ENCODE data around the gene BACH1.

The BACH1 gene

GRCh38 chr21:29320031-29320430, 21.3 kb downstream of the BACH1 start:
- H3K9me3 ChIP-seq (ENCODE audit: control insufficient read depth, low read depth, low read length): no peaks in the 10 kb centered on the region

GRCh38 chr21:29321217-29321616, 22.5 kb downstream of the BACH1 start:
- Histone ChIP-seq H3K27ac (ENCODE audit: low read length) (no peak overlapping the region), H3K4me3 (ENCODE audit: low read length) (no peak overlapping the region), H3K9ac (ENCODE audit: low read length) (no peak overlapping the region), H3K9me3 (ENCODE audit: control insufficient read depth, low read depth, low read length) (no peaks in the 10 kb centered on the region), H3K27me3 (ENCODE audit: control insufficient read depth, insufficient read depth, low read length) (no peaks in the 10 kb centered on the region), H3K36me3 (ENCODE audit: control insufficient read depth, low read depth, low read length) (peaks cover under 1% of the 10 kb centered on the region), H3K4me1 (ENCODE audit: control insufficient read depth, low read depth, low read length) (no peaks in the 10 kb centered on the region)

More at GRCh38 chr21:29320031-29320430, 21.3 kb downstream of the BACH1 start:
- H3K4me3 ChIP-seq (ENCODE audit: low read length): no peak overlapping the region
- no peaks in the 10 kb centered on the region for H3K27me3 ChIP-seq (ENCODE audit: control insufficient read depth, insufficient read depth, low read length)
- no peaks in the 10 kb centered on the region for H3K4me1 ChIP-seq (ENCODE audit: control insufficient read depth, low read depth, low read length)
- no peak overlapping the region for H3K9ac ChIP-seq (ENCODE audit: low read length)
- no peak overlapping the region for H3K27ac ChIP-seq (ENCODE audit: low read length)
- no peaks in the 10 kb centered on the region for H3K36me3 ChIP-seq (ENCODE audit: control insufficient read depth, low read depth, low read length)

GRCh38 chr21:29321932-29322928, 23.5 kb downstream of the BACH1 start:
- Histone ChIP-seq H3K27ac (ENCODE audit: low read length) (no peak overlapping the region), H3K36me3 (ENCODE audit: control insufficient read depth, low read depth, low read length) (peaks cover 11% of the 10 kb centered on the region), H3K4me1 (ENCODE audit: control insufficient read depth, low read depth, low read length) (no peaks in the 10 kb centered on the region), H3K9ac (ENCODE audit: low read length) (no peak overlapping the region), H3K27me3 (ENCODE audit: control insufficient read depth, insufficient read depth, low read length) (no peaks in the 10 kb centered on the region), H3K9me3 (ENCODE audit: control insufficient read depth, low read depth, low read length) (no peaks in the 10 kb centered on the region), H3K4me3 (ENCODE audit: low read length) (no peak overlapping the region)

- Histone ChIP-seq H3K4me1 (ENCODE audit: control insufficient read depth, low read depth, low read length) (no peaks in the 10 kb centered on the region), H3K36me3 (ENCODE audit: control insufficient read depth, low read depth, low read length) (peaks cover 12% of the 10 kb centered on the region), H3K27ac (ENCODE audit: low read length) (no peak overlapping the region), H3K9ac (ENCODE audit: low read length) (no peak overlapping the region), H3K27me3 (ENCODE audit: control insufficient read depth, insufficient read depth, low read length) (no peaks in the 10 kb centered on the region), H3K4me3 (ENCODE audit: low read length) (no peak overlapping the region), H3K9me3 (ENCODE audit: control insufficient read depth, low read depth, low read length) (no peaks in the 10 kb centered on the region)
Measured at GRCh38 chr21:29323189-29323588, 24.5 kb downstream of the BACH1 start.

GRCh38 chr21:29326914-29327554, 28.3 kb downstream of the BACH1 start:
- Histone ChIP-seq H3K9ac (ENCODE audit: low read length) (no peak overlapping the region), H3K27ac (ENCODE audit: low read length) (no peak overlapping the region), H3K36me3 (ENCODE audit: control insufficient read depth, low read depth, low read length) (peaks cover 22% of the 10 kb centered on the region), H3K4me1 (ENCODE audit: control insufficient read depth, low read depth, low read length) (no peaks in the 10 kb centered on the region), H3K4me3 (ENCODE audit: low read length) (no peak overlapping the region), H3K27me3 (ENCODE audit: control insufficient read depth, insufficient read depth, low read length) (no peaks in the 10 kb centered on the region), H3K9me3 (ENCODE audit: control insufficient read depth, low read depth, low read length) (no peaks in the 10 kb centered on the region)

GRCh38 chr21:29329406-29329805, 30.7 kb downstream of the BACH1 start:
- Histone ChIP-seq H3K9ac (ENCODE audit: low read length) (no peak overlapping the region), H3K4me3 (ENCODE audit: low read length) (no peak overlapping the region), H3K27me3 (ENCODE audit: control insufficient read depth, insufficient read depth, low read length) (no peaks in the 10 kb centered on the region), H3K4me1 (ENCODE audit: control insufficient read depth, low read depth, low read length) (no peaks in the 10 kb centered on the region), H3K36me3 (ENCODE audit: control insufficient read depth, low read depth, low read length) (peaks cover 28% of the 10 kb centered on the region), H3K9me3 (ENCODE audit: control insufficient read depth, low read depth, low read length) (no peaks in the 10 kb centered on the region), H3K27ac (ENCODE audit: low read length) (no peak overlapping the region)

- H3K4me1 ChIP-seq (ENCODE audit: control insufficient read depth, low read depth, low read length): no peaks in the 10 kb centered on the region
- H3K27me3 ChIP-seq (ENCODE audit: control insufficient read depth, insufficient read depth, low read length): no peaks in the 10 kb centered on the region
- H3K36me3 ChIP-seq (ENCODE audit: control insufficient read depth, low read depth, low read length): peaks cover 28% of the 10 kb centered on the region
- H3K4me3 ChIP-seq (ENCODE audit: low read length): no peak overlapping the region
- no peak overlapping the region for H3K27ac ChIP-seq (ENCODE audit: low read length)
- no peaks in the 10 kb centered on the region for H3K9me3 ChIP-seq (ENCODE audit: control insufficient read depth, low read depth, low read length)
- no peak overlapping the region for H3K9ac ChIP-seq (ENCODE audit: low read length)
Measured at GRCh38 chr21:29330797-29331196, 32.1 kb downstream of the BACH1 start.

GRCh38 chr21:29332461-29333362, 34.0 kb downstream of the BACH1 start:
- no peaks in the 10 kb centered on the region for H3K9me3 ChIP-seq (ENCODE audit: control insufficient read depth, low read depth, low read length)
- no peak overlapping the region for H3K9ac ChIP-seq (ENCODE audit: low read length)
- no peak overlapping the region for H3K4me3 ChIP-seq (ENCODE audit: low read length)
- H3K36me3 ChIP-seq (ENCODE audit: control insufficient read depth, low read depth, low read length): peaks cover 16% of the 10 kb centered on the region
- no peak overlapping the region for H3K27ac ChIP-seq (ENCODE audit: low read length)
- no peaks in the 10 kb centered on the region for H3K27me3 ChIP-seq (ENCODE audit: control insufficient read depth, insufficient read depth, low read length)
- no peaks in the 10 kb centered on the region for H3K4me1 ChIP-seq (ENCODE audit: control insufficient read depth, low read depth, low read length)

- Histone ChIP-seq H3K4me1 (ENCODE audit: control insufficient read depth, low read depth, low read length) (no peaks in the 10 kb centered on the region), H3K4me3 (ENCODE audit: low read length) (no peak overlapping the region), H3K27me3 (ENCODE audit: control insufficient read depth, insufficient read depth, low read length) (no peaks in the 10 kb centered on the region), H3K9me3 (ENCODE audit: control insufficient read depth, low read depth, low read length) (no peaks in the 10 kb centered on the region), H3K36me3 (ENCODE audit: control insufficient read depth, low read depth, low read length) (peaks cover 16% of the 10 kb centered on the region), H3K27ac (ENCODE audit: low read length) (no peak overlapping the region), H3K9ac (ENCODE audit: low read length) (no peak overlapping the region)
Measured at GRCh38 chr21:29333406-29333805, 34.7 kb downstream of the BACH1 start.

- peaks cover 8% of the 10 kb centered on the region for H3K36me3 ChIP-seq (ENCODE audit: control insufficient read depth, low read depth, low read length)
- H3K27ac ChIP-seq (ENCODE audit: low read length): no peak overlapping the region
- H3K4me1 ChIP-seq (ENCODE audit: control insufficient read depth, low read depth, low read length): no peaks in the 10 kb centered on the region
- H3K4me3 ChIP-seq (ENCODE audit: low read length): no peak overlapping the region
- H3K9ac ChIP-seq (ENCODE audit: low read length): no peak overlapping the region
- H3K27me3 ChIP-seq (ENCODE audit: control insufficient read depth, insufficient read depth, low read length): no peaks in the 10 kb centered on the region
- H3K9me3 ChIP-seq (ENCODE audit: control insufficient read depth, low read depth, low read length): no peaks in the 10 kb centered on the region
Measured at GRCh38 chr21:29334717-29335428, 36.2 kb downstream of the BACH1 start.
